ENCODE data around the gene ZNF500. TPM values are rescaled to one million over a fixed set of nuclear protein-coding genes. Genes with fewer than 3 reads are reported as not detected.

ZNF500 gene
- total RNA-seq: 10 to 100 TPM; 29.2 to 33.8 TPM

- Histone ChIP-seq H3K9me3 (no peaks in the 10 kb centered on the region), H3K4me1 (replicated peaks) (peaks cover 15% of the 10 kb centered on the region), H3K27ac (peak within 1 kb of the TSS; percentile 89 to 92), H3K4me3 (peak within 1 kb of the TSS; percentile 97 to 99), H3K27me3 (replicated peaks; ENCODE audit: insufficient read depth) (no peaks in the 10 kb centered on the region), H3K36me3 (peaks cover 0 to 13% of the 10 kb centered on the region in 2 donors)
- 5% methylated on average over 37 of the region's 72 CpGs for WGBS
- TF ChIP-seq CTCF (IDR thresholded peaks at IDR 0.05) (peak in 1 of 4 experiments; percentile 35), POLR2AphosphoS5 (IDR thresholded peaks at IDR 0.05) (peak; percentile 96), POLR2A (IDR thresholded peaks at IDR 0.05) (peak; percentile 79)
- DNase-seq (ENCODE audit: low spot score): peak; percentile 97
- intact Hi-C loops (cut with DNase I): no loop called here
Observed at GRCh38 chr16:4766875-4767628, at the start of gene ZNF500. Gene ZNF500, minus strand, starts transcription at chr16:4767162. Its CDS starts 1,184 bp downstream, at chr16:4765978.

GRCh38 chr16:4814542-4815173 is 47.7 kb upstream of the ZNF500 start:
- Histone ChIP-seq H3K9me3 (no peaks in the 10 kb centered on the region), H3K4me3 (no peak overlapping the region), H3K27ac (peak overlapping the region; percentile 11 to 48), H3K36me3 (peaks cover 0 to 6% of the 10 kb centered on the region in 2 donors), H3K4me1 (replicated peaks) (peaks cover 9% of the 10 kb centered on the region), H3K27me3 (replicated peaks; ENCODE audit: insufficient read depth) (no peaks in the 10 kb centered on the region)
- no peak for DNase-seq (ENCODE audit: low spot score)
- intact Hi-C loops (cut with DNase I): no loop called here
- no peak for TF ChIP-seq POLR2A (IDR thresholded peaks at IDR 0.05)
- TF ChIP-seq CTCF (IDR thresholded peaks at IDR 0.05): no peak
- no peak for TF ChIP-seq POLR2AphosphoS5 (IDR thresholded peaks at IDR 0.05)
- WGBS: 75% methylated on average over 16 of the region's 16 CpGs

- peak overlapping the region; percentile 48 to 61 for H3K27ac ChIP-seq
- no peaks in the 10 kb centered on the region for H3K9me3 ChIP-seq
- intact Hi-C loops (cut with DNase I): no loop called here
- TF ChIP-seq POLR2AphosphoS5 (IDR thresholded peaks at IDR 0.05): peak; percentile 59
- TF ChIP-seq POLR2A (IDR thresholded peaks at IDR 0.05): no peak
- H3K27me3 ChIP-seq (replicated peaks; ENCODE audit: insufficient read depth): no peaks in the 10 kb centered on the region
- H3K4me3 ChIP-seq: no peak overlapping the region
- DNase-seq (ENCODE audit: low spot score): no peak
- peaks cover 9% of the 10 kb centered on the region for H3K4me1 ChIP-seq (replicated peaks)
- H3K36me3 ChIP-seq: peaks cover 0 to 6% of the 10 kb centered on the region in 2 donors
Observed at GRCh38 chr16:4814046-4814445, 47.1 kb upstream of the ZNF500 start.

- intact Hi-C loops (cut with DNase I): no loop called here
- TF ChIP-seq CTCF (IDR thresholded peaks at IDR 0.05) (no peak), POLR2A (IDR thresholded peaks at IDR 0.05) (no peak), POLR2AphosphoS5 (IDR thresholded peaks at IDR 0.05) (no peak)
Observed at GRCh38 chr16:4813251-4814003, 46.5 kb upstream of the ZNF500 start.

GRCh38 chr16:4811773-4812172 is 44.8 kb upstream of the ZNF500 start:
- intact Hi-C loops (cut with DNase I): no loop called here
- TF ChIP-seq CTCF (IDR thresholded peaks at IDR 0.05) (no peak), POLR2AphosphoS5 (IDR thresholded peaks at IDR 0.05) (no peak), POLR2A (IDR thresholded peaks at IDR 0.05) (no peak)
- 86% methylated on average over 9 of the region's 9 CpGs for WGBS
- DNase-seq (ENCODE audit: low spot score): no peak
- H3K27ac ChIP-seq: no peak overlapping the region
- H3K4me3 ChIP-seq: no peak overlapping the region
- no peaks in the 10 kb centered on the region for H3K9me3 ChIP-seq
- H3K27me3 ChIP-seq (replicated peaks; ENCODE audit: insufficient read depth): no peaks in the 10 kb centered on the region
- H3K36me3 ChIP-seq: peaks cover 0 to 6% of the 10 kb centered on the region in 2 donors
- H3K4me1 ChIP-seq (replicated peaks): peaks cover 9% of the 10 kb centered on the region

More at GRCh38 chr16:4813251-4814003, 46.5 kb upstream of the ZNF500 start:
- Histone ChIP-seq H3K27me3 (replicated peaks; ENCODE audit: insufficient read depth) (no peaks in the 10 kb centered on the region), H3K4me3 (no peak overlapping the region), H3K36me3 (peaks cover 0 to 6% of the 10 kb centered on the region in 2 donors), H3K27ac (peak overlapping the region; percentile 3 to 61), H3K4me1 (replicated peaks) (peaks cover 9% of the 10 kb centered on the region), H3K9me3 (no peaks in the 10 kb centered on the region)
- DNase-seq (ENCODE audit: low spot score): no peak
- 92% methylated on average over 16 of the region's 16 CpGs for WGBS

All from prostate gland (tissue), 2 donors.